Renal cortical epithelial cell (primary cell): ENCODE measurements around the gene SGK2. TPM values are rescaled to one million over a fixed set of nuclear protein-coding genes. Genes with fewer than 3 reads are reported as not detected.

Source experiments
- DNase-seq: peaks from one replicate; pipeline ENCODE4 v3.0.0-alpha.2; 2011; ENCODE audit warnings: low read depth
- total RNA-seq: library from RNA; depleted of rRNA; stranded (reverse); fragments of >200 nt; gene quantifications from 2 replicates; pipeline ENCODE4 v1.2.3, GENCODE V29; 2014

Gene SGK2
- 13.4 and 39.4 TPM in 2 replicates for total RNA-seq

- DNase-seq = peak; percentile 97
Observed at GRCh38 chr20:43558412-43559146, at the start of gene SGK2. SGK2 (plus strand) TSS chr20:43559027; CDS start chr20:43566496, 7,469 bp downstream.

DNA sequence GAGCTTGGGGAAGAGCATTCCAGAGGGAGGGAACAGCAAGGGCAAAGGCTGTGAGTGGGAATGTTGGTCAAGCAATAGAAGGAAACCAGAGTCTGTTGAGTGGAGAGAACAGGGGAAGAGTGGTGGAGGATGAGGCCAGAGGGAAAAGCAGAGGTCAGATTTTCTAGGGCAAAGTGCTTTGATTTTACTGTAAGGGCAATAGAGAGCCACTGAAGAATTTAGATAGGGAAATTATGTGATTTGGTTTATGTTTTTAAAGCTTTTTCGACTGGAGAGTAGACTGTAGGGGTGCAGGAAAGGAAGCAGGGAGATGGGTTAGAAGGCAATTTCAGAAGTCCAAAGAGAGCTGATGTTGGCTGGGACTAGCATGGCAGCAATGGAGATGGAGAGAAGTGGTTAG lies 46.9 kb upstream of the SGK2 start:
- DNase-seq = peak; percentile 13

GRCh38 chr20:43513372-43513930 lies 45.4 kb upstream of the SGK2 start:
- no peak for DNase-seq

DNA sequence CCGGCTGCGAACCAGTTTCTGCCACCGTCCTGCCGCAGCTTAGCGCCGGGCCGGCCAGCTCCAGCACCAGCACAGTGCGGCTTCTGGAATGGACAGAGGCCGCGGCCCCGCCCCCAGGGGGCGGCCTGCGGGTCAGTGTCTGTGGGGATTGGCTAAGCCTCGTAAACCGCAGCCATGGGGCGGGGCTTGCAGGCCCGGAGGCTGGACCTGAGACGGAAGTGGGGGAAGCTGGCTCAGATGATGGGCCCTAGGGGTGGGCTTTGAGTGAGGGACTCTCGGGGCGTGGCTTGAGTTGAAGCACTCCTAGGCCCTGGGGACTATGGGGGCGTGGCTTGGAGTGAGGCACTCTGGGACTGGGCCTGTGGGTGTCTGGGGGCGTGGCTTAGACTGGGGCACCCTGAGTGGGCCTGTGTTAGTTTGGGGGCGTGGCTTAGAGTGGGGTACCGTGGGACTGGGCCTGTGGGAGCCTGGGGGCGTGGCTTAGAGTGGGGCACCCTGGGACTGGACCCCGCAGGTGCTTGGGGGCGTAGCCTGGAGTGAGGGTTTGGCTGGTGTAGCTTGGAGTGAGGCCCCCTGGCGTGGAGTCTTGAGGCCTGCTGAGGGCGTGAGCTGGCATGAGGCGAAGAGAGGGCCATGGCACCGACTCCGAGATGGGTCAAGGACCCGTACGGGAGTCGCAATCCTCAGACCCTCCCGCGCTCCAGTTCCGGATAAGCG lies 44.7 kb upstream of the SGK2 start:
- peak; percentile 95 for DNase-seq

- DNase-seq = no peak
Observed at GRCh38 chr20:43514648-43514999, 44.2 kb upstream of the SGK2 start.

GRCh38 chr20:43515628-43516027 lies 43.2 kb upstream of the SGK2 start:
- DNase-seq = no peak

- no peak for DNase-seq
Observed at GRCh38 chr20:43516251-43516824, 42.5 kb upstream of the SGK2 start.

GRCh38 chr20:43520074-43520630 lies 38.7 kb upstream of the SGK2 start:
- no peak for DNase-seq

DNA sequence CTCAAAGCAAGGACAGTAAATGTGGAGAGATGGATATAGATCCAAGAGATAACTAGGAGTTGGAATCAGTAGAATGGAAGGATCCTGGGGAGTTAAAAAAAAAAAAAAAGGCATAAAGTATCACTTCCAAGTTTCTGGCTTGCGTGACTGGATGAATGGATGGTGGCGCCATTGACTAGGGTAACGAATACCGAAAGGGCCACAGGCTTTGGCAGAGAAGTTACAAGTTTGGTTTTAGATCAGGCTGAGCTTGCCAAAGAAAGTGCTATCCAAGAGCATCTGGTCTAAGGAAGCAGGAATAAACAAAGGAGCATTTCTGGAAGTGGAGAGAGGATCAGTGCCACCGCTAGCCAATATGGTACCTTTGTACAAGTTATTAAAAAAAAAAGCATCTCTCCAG lies 33.8 kb upstream of the SGK2 start:
- no peak for DNase-seq

DNA sequence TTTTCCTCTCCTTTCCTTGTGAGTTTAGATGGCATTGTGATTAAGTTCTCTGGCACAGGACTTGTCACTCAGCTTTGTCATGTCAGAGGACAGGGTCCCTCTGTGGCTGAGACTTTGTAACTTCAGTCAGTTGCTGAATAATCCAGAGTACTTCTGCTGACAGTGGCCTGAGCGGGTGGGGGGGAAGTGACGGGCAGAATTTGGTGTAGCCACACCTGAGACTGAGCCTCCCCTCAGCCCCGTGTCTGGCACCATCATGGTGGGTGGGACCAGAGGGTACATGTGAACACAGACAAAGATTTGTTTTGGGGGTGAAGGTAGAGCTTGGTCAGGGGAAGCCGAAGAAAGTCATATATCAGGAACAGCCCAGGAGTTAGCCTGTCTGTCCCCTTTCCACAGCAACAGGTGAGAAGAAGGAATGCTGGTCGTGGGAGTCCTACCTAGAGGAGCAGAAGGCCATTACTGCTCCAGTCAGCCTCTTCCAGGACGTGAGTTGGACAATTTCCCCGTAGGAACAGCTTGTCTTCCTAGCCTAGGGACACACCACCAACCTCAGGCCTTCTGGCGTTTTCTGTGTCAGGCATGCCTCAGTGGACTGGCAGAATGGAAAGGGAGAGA lies 30.5 kb upstream of the SGK2 start:
- DNase-seq = no peak

DNA sequence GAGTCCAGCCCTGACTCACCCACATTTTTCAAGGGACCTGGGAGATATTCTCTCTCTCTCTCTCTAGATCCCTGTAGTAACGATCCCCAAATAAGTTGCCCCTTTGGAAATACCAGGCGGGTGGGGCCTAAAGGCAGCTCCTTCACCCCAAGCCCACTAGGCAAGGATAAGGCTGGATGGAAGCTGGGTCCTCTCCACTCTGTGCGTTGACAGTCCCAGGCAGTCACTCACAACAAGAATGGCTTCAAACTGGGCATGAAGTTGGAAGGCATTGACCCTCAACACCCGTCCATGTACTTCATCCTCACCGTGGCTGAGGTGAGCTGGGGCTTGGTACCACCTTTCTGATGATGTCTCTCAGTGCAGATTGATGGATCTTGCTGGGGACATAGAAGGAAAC lies 29.8 kb upstream of the SGK2 start:
- DNase-seq = no peak

DNA sequence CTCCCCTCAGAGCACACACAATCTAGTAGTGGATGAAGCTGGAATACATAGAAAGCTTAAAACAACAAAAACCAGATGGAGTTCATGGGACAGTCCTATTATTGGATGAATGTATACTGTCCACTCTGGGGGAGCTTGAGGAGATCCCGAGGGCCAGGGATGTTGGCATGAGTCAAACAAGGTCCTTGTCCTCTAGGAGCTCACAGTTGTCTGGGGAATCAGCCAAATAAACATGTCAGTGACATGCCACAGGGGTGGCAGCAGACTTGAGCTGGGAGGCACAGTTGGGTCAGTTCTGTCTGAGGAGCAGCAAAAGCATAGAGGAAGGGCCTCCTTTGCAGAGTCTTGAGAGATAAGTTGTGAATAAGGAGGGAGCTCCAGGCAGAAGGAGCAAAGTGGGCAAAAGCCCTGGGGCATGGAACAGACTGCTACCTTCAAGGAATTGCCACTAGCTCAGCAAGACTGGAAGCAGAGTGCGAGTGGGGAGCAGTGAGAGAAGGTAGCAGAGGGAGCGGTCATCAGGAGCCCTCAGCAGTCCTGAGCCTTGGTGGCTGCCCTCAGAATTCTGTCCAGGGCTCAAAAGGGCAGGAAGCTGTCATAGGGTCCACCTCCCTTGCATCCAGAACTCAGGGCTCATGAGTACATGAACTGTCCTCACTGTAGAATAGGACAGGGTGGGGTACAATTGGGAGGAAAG lies 29.2 kb upstream of the SGK2 start:
- no peak for DNase-seq

DNA sequence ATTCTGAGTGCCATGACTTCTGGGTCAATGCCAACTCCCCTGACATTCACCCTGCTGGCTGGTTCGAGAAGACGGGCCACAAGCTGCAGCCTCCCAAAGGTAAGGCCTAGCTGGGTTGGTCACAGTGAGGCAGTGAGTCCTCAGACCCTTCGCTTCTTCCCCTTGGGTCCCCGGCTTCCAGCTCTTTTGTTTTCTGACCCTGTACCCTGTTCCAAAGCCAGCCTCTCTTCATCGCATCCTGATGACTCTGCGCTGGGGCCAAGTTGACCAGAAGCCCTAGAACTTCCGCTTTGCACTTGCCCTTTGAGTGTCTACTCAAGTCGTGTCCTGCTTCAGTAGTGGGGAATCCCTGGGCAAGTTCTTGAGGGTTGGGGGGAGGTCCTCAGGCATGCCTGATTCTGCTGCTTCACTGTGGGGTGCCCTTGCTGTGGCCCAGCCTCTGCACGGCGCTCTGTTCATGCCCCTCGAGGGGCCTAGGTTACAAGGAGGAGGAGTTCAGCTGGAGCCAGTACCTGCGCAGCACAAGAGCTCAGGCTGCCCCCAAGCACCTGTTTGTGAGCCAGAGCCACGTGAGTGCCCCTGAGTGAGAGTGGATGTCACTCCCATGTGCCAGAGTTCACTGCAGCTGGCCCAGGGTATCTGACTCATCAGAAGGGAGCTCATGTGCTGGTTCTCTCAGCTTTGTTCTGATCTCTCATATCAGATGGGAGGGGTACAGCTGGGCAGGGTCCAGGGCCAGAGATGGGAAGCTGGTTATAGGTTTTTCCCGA lies 28.3 kb upstream of the SGK2 start:
- peak; percentile 23 for DNase-seq

DNA sequence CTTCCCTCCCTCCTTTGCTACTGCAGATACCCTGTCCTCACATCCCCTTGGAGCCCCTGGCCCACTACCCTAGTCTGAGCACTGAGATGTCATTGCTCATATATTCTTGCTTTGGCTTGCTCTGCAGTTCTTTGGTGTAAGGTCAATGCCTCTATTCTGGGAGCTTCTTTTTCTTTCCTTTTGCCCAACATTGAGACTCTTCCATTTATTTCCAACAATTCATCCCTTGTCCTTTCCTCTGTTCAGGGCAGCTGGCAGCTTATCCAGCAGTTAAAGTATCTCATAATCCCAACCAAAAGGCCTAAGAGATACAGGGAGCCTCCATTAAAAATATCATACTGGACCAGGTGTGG lies 27.8 kb upstream of the SGK2 start:
- no peak for DNase-seq

GRCh38 chr20:43532416-43533055 lies 26.3 kb upstream of the SGK2 start:
- no peak for DNase-seq

DNA sequence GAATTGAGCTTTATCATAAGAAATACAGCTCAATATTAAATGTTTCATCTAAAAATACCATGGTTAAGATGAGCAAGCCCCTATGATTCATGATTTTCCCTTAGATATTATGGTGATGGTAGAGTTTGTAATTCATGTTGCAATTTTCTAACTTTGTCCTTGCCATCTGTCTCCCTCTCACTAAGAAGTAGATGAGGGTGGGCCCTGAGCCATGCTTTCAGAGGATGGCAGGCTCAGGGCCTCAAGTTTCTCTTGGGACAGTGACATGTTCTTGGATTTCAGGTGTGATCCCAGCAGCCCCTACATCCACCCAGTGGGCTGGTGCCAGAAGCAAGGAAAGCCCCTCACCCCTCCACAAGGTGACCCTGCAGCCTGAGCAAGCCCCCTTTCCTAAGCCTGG lies 25.8 kb upstream of the SGK2 start:
- DNase-seq = no peak

- DNase-seq = no peak
Observed at GRCh38 chr20:43534016-43534415, 24.8 kb upstream of the SGK2 start.

DNA sequence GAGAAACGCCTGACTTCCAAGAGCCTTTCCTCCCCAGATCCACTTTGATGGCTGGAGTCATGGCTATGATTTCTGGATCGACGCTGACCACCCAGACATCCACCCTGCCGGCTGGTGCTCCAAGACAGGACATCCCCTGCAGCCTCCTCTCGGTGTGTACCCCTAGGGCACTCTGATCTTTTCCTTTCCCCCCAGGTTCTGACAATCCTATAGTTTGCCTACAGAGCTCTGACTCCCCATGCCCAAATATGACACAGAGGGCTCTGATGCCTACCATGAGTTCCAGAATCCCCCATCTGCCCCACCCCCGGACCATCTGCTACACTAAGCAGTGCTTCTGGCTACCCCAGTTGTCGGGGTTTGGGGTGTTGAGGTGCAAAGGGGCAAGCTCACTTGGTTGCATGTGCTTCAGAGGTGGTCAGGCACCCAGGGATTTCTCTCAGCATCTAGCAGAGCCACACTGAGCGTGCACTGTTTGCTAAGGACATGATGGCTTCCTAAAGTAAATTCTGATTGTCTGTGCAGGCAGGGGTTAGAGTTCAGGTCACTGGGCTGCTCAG lies 24.0 kb upstream of the SGK2 start:
- DNase-seq = no peak

DNA sequence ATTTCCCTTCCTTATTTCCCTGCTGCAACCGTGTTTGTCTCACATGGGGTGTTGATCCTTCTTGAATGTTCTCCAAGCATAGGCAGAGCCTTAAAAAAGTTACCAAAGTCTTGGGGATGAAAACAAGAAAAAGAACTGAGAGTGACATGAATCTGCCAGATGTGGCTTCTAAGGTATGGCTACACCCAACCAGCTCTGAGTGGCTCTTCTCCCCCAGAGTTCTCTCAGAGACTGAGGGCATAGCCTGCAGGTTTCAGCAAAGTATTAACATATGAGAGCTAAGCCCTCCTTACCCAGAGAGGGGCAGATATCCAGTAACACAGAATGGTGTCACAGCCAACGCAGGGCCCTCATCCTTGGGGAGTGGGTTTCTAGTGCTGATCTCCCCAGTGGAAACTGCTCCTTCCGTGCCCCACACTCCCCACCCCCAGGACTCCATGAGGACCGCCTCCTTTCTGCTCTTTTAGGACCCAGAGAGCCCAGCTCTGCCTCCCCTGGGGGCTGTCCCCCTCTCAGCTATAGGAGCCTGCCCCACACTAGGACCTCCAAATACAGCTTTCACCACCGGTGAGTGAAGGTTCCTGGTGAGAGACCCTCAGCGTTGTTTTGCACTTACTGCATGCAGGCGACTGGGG lies 23.3 kb upstream of the SGK2 start:
- no peak for DNase-seq
